Suppressor macrophage treated with lipopolysaccharide for 4 hours (primary cell): ENCODE measurements around the gene ANXA6.

ENCODE experiments used
- DNase-seq: peaks from one replicate; pipeline ENCODE4 v3.0.0-alpha.2; 2020

Gene ANXA6

DNA sequence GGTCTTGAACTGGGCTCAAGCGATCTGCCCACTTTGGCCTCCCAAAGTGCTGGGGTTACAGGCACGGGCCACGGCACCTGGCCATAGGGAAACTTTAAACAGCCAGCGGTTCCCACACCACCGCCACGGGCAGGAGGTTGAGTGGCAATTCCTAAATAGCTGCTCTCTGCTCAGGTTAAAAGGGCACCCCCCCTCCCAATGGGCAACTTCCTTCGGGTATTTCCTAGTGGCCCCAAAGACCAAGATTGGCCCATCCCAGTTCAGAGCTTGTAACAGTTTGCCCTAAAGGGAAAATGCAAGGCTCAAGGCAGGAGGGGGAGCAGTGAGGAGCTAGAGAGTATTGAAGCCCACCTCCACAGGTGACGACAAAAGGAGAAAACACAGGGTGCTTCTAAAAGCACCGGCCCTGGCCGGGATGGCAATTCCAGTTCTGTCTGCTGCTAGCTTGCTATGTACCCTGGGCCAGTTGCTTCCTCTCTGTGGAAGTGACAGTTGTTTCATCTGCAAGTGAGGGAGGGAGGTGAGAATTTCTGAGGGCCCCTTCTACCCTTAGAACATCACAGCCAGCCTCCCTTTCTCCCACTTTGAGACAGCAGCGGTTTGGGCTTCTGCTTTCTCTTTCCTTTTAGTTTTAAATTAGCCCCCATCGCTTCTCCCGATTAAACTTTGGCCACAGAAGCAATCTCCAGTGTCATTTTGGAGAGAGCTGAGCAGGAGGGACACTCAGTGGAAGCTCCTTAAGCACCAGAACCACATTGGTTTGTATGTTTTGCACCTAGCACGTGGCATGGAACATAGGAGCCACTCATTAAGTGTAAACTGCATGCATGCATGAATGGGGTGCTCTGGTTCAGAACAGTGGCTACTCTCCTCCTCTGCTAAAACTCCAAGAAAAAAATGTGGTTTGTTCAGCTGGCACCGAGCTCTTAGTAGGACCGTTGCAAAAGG, 59.5 kb downstream of the ANXA6 start:
- peak; percentile 65 for DNase-seq

DNA sequence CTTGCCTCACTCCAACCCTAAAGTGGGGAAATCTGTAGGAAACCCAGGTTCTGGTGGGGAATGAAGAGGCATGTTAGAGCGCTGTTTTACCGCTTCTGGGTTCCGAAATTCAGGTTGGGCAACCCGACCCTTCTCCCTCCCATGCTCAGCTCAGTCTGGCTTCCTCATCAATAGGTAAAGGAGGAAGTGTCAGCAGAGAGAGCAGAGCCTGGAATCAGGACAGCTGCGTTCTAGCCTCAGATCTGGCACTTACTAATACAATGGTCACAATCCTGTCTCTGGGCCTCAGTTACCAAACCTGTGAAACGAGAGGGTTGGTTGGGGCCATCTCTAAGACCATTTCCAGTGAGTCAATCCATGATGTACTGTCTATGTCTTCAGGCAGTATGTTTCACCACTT, 60.5 kb downstream of the ANXA6 start:
- DNase-seq: peak; percentile 66

DNA sequence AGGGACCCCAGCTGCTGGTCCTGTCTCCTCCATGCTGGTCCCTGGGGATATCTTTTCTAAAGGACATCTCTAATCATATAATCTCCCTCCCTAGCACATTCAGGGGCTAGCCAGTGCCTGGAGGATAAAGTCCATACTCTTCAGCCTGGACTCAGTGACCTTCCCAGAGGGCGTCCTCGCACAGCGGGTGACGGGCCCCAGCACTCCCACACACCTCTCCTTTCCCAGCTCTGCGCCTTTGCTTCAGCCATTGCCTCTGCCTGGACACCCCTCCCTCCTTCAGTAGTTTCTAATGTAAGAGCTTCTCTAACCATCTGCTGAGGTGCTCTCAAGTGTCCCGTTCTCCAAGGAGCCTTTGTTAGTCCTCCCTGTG, 61.6 kb downstream of the ANXA6 start:
- no peak for DNase-seq

DNA sequence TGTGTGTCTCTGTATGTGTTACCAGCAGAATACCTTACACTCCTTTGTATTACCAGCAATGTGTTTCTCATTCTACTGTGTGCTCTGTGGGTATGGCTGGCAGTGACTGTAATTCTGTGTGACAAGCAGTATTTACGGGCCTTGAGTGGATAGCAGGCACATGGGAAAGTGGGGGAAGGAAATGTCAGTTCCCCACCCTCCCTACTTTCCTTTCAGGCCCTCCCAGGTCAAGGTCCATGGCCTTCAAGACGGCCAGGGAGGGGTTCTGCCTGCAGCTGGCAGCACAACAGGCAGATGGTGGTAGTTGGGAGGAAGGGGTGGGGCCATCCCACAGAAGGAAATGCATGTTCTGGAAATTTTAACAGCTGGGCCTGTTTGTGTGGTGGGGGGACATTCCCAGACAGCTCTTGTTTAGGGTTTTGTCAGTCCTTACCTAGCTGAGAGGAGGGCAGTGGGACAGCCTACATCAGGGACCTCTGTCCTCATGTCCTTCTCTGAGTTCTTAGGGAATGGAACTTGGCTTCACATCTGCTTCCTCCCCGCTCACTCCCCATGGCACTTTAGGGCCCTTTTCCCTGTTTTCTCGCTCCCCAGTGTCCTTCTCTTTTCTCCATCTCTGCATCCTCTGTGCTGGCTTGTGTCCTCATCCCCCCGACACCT, 62.1 kb downstream of the ANXA6 start:
- peak; percentile 60 for DNase-seq

DNA sequence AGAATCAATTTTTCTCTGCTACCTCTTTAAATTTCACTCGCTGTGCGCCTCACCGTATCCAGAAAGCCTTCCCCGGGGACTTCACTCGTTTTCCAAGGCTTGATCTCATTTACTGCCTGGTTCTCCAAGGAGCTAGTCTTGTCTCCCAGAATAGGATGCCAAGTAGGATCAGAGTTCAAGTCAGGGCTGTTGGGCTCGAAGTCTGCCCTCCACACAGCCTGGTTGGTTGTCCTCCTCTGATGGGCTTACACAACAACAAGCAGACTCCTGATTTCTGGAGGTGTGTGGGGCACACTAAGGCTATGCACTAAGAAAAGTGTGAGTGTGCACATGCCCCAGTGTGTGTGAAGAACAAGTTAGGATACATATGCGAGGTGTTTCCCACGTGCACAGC, 62.7 kb downstream of the ANXA6 start:
- no peak for DNase-seq

DNA sequence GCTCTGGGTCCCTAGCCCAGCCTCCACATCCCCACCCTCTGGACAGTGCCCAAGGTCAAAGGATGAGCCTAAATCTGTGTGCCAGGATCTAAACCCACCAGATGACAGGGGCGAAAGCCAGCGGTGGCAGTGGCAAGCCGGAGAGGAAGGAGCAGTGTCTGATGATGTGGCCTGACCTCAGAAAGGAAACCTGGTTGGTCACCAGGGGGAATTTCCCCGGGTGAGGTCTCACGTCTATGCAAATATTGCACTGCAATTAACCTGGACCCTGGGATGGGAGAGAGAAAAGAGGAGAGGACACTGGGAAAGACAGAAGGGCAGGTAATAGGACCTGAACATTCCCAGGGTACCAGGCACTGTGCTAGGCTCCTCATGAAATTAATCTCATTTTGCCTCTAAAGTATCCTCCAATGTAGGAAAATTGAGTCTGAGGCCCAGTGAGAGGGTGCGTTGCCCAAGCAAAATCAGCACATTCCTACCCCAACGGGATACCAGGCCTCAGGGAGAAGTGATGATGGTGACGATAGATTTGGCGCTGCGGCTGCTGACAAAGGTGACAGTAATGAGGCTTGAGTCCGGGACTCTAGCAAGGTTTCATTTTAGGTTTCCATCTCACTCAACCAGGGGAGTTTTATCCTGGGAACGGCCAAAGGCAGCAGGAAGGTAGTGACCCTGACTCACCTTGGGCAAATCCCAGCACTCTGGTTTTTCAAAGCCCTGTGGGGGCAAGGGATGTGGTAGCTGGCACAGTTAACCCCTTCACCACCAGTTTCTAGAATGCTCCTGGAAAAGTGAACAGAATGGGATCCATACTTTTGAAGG, 63.3 kb downstream of the ANXA6 start:
- peak; percentile 94 for DNase-seq

DNA sequence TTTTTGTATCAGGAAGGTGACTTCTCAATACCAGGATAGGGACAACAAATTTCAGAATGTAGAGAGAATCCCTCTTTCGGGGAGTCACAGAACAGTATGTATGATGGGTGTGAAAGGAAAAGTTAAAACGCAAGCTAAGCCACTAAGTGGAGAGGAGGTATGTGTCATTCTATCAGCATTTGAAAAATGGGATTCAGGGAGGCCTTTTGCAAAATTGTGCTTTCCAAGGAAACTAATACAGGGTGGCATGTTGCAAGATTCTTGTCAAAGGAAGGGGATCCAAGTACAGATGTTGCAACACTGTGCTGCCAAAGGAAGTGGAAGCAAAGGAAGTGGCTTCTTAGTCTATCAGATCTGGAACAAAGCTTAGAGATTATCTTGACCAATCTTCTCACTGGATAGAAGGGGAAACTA, 64.1 kb downstream of the ANXA6 start:
- DNase-seq: peak; percentile 96

DNA sequence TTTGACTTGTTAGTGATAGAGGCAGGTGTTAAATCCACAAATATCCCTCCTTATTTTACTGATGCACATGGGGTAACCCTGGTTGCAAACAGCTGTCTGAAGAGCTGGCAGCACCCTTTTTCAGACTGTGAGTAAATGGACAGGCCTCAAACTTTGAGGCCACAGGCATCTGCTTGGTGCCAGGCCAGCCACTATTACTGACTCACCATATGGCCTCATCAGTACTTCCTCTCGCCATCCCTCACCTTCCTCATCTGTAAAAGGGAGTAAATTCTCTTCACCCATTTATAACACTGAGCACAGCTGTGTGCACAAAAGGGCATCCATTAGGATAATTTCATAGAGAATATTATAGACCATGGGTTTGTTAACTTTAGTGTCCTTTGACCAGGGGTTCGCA, 64.8 kb downstream of the ANXA6 start:
- peak; percentile 81 for DNase-seq

DNA sequence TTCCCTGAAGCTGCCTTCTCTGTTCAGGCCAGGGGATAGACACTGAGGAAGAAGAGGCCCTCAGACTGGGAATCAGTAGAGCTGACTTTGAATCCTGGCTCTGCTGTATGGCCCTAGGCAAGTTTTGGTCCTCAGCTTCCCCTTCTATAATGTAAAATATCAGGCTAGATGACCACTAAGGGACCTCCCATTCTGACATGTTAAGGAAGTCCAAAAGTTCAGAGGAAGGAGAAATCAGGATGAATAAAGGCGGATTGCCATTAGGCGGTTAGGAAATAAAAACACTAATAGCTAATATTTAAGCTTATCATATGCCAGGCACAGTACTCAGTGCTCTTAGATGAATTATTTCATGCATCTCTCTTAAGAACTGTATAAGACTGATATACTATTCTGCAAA, 67.9 kb downstream of the ANXA6 start:
- no peak for DNase-seq

DNA sequence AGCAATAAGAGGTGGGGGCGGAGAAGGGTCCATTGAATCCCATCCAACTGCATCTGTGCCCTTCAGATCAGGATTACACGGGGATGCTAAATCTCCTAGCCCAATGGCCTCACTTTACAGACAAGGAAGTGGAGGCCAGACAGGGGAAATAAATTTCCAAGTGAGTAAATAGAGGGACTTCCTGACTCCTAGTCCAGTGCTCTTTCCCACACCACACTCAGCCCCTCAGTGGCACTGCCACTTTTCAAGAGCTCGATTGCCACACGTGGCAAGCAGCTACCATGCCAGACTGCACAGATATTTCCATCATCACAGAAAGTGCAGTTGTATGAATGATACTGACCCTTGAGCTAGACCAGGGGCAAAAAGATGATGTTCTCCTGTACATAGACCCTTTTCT, 68.6 kb downstream of the ANXA6 start:
- DNase-seq: no peak

DNA sequence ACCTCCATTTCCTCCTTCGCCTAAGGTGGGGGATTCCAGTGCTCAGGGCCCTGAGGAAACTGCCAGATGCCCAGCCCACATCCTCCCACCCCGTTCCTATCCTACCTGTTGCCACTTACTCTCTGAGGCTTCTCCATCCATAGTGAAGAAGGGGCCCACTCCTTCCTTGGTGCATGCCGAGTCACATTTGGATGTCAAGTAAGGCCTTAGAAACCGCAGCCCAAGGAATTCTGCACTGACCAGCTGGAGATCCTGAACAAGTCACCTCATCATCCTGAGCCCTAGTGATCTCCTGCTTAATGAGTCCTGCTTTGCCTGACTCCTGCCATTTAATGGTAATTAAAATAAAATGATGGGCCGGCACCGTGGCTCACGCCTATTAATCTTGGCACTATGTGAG, 70.1 kb downstream of the ANXA6 start:
- DNase-seq: no peak

DNA sequence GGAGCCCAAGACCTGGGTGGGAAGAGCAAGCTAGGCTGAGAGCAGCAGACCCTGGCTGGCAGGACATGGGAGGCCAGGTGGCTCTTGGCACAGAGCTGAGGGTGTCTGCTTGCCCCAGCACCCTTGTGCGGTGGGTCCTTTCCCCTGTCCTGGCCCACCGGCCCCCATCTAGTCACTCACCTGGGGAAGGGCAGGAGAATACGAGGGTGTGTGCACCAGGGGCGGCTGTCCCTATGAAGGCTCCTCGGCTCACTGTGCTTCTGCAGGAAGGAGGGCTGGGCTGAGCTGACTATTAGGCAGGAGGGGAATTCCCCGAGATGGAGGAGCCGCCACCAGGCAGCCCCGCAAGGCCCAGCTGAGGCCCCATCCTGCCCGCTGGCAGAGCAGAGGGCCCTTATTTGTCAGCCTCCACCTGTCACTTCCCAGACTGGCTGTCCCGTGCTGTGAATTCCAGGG, 70.6 kb downstream of the ANXA6 start:
- DNase-seq: peak; percentile 81

DNA sequence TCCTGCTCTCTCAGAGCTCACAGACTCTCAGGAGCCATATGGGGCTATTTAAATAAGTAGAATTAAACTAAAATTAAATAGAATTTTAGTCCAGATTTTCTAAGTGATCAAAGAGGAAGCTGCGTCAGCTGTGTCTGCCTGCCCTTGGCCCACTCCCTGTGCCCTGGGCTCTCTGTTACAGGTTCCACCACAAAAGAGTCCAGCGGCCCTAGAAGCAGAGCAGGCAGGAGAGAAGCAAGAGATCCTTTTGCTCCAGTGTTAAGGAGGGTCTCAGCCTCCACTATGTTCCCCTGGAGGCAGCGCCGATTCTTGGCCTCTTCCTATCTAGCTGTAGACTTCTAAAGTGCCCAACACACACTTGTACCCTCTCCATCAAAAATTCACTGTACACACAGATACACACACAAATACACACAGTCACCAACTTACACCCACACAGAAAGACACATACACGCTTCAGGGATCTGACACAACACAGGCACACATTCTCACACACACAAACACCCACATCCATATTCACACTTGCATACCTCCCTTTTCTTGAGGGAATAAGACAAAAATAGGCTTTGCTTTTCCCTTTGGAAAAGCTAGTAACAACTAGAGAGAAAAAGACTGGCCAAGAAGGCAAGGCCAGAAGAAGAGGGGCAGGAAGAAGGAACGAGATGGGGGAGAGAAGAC, 71.2 kb downstream of the ANXA6 start:
- DNase-seq: no peak

DNA sequence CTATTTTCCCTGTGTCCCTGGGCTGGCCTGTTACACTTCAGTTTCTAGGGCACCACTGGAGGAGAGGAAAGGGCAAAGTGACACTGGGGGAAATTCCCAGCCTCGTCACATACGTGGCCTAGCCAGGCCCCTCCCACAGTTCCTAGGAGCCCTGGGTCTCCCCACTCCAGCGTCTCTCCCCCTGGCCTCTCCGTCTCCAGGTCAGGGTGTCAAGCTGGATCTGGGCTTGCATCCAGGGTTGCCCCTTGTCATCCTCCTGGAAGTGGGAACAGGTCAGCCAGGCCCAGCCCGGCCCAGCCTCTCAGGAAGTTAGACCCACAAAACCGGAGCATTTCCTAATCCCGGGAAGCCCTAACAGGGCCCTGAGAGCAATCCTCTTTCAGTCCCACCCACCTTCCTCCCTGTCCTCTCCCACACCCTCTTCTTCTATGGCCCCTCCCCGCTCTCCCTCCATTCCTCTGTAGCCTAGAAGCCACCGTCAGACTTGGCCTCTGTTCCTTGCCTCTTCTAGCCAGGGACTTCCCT, 72.0 kb downstream of the ANXA6 start:
- DNase-seq: peak; percentile 95

DNA sequence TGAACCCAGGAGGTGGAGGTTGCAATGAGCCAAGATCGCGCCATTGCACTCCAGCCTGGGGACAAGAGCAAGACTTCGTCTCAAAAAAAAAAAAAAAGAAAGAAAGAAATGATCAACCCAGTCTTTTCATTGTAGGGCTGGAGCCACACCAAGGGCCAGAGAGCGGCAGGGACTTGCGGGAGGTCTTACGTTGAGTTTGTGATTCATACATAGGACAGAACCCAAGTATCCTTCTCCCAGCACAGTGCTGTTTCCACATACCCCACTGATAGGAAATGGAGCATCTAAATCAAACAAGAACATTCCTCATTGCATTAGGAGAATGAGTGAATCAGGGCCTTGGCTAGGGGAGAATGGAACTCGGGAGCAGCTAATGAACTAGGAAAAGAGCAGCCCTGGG, 73.2 kb downstream of the ANXA6 start:
- no peak for DNase-seq

DNA sequence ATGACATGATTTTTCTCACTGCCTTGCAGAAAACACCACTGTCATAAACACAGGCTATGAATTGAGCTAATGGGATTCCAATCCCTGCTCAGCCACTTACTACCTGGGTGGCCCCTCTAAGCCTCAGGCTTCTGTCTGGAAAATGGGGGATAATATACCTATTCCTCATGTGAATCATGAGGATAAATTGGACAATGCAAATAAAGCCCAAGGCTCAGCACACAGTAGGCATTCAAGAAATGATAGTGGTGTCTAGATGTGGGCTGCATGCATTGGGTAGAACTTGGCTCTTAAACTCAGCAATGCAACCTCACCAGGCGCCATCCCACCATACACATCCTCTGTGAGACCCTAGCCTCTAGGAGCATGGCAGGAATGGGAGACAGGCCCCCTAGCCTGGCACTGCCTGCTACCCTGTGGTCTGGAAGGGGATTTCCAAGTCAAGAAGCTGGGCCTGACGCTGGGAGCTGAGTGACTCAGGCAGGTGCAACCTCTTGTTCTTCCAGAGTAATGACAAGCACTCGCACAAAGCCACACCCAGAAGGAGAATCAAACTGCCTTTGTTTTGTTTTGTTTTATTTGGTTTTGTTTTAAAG, 74.4 kb downstream of the ANXA6 start:
- peak; percentile 78 for DNase-seq

DNA sequence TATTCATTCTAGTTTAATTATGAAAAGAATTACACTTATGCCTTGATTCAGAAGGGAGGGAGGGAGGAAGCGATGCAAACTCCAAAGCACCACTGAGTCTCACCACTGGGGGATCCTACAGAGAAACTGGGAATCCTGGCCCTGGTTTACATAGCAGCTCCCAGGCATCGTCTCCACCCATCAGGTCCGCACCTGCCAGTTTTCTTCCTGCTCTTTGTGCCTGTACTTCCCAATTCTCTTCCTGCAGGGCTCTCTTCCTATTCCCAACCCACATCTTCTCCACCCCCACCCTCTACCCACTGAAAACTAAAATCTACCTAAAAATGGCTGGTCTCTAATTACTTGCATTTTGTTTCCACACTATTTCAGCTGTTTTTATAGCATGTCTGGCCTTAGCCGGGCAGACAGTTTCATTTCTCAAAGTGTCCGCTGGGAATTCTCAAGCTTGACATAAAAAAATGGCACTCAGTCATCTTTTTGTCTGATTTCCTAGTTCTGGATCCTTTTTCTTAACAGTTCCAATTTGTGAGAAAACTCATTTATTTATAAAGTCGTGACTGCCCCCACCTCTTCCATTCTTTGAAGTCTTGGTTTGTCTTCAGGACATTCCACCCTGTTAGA, 75.2 kb downstream of the ANXA6 start:
- peak; percentile 63 for DNase-seq

DNA sequence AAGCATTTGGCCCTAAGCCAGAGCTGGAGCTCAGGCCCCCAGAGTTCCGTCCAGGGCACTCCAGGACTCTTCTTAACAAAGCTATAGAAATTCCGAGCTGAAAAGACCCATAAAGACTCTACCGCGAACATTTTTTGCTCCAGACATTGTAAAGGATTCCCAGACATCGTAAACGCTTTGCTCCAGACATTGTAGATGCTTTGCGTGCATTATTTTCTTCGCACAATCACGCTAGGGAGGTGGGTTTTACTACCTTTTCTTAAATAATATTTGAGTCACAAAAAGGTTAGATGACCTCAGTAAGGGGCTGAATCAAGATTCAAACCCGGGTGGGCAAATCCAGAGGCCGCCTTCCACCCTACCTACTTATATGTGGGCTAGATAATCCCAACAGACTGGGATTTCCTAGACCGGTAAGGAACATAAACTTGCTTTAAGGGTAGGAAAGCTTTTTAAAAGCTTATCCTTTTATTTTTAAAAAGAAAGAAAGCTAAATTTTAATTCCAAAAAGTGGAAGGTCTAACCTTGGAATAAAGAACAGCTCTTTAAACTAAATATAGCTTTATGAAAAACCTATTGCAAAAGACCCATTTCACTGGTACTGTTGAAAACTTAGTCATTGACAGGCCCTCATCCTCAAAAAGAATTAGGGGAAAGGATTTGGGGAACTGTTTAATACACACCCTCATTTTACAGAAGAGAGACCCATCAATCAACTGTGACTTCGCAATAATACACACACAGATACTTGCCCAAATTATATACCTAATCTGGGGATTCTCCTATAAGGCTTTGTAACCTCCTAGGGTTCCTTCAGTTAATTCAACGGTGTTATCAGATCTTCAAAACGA, 75.9 kb downstream of the ANXA6 start:
- DNase-seq: peak; percentile 78

DNA sequence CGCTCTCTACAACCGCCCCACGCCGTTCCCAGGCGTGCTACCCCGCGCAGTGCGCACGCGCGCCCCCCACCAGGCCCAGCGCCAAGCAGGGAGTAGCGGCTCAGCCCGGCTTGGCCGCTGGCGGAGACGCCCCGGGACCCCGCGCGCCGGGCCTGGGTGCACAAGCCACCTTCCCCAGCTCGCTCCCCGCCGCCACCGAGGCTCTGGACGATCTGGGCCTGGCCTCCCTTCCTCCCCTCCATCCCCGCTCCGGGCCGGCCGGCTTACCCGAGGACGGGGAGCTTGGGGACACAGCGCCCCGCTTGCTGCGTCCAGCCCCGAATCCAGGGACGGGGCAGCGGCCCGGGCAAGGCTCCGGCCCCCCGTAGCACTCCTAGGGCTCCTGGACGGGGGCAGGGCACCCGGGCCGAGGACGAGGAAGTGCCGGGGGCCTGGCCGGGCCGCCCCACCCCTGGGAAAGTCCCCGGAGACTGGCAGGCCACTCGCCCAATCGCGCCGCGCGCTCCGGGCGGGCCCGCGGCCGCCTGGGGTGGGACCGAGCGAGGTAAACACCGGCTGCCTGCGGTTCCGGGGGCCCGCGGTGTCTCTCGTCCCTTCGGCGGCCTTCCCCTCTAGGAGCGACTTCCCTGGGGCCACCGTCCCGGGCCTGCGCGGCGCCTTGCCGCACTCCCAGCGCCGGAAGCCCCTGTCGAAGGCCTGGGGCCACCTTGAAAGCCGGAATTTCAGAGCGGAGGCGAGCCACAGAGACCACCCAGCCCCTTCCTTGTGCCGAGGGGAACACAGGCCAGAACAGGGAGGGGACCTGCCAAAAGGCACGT, 76.8 kb downstream of the ANXA6 start, which contains the start of gene TNIP1:
Gene TNIP1, minus strand, starts transcription at position 422 of the 818 bp plus-strand sequence. CDS start 15,939 bp downstream, outside the sequence.
- peak; percentile 97 for DNase-seq
